Activated naive CD8-positive, alpha-beta T cell treated with anti-CD3 and anti-CD28 coated beads, Interleukin-2, amount 50 U/mL, for 24 hours (primary cell): ENCODE measurements around the gene RHEB.
A peak's percentile ranks its signal among the peaks of the same experiment; 100 is the strongest.

ENCODE experiments used
- ATAC-seq: fragments of 150-1000 bp; cut with Tn5 transposase; one replicate; pipeline ENCODE4 v1.10.0; 2021
- DNase-seq: peaks from one replicate; pipeline ENCODE4 v3.0.0; 2021
- H3K27ac Mint-ChIP-seq: one replicate; pipeline ENCODE4 v1.8.0; 2021; ENCODE audit warnings: mild to moderate bottlenecking, mixed read lengths
- H3K27me3 Mint-ChIP-seq: one replicate; pipeline ENCODE4 v1.8.0; 2021; ENCODE audit warnings: mixed read lengths
- H3K36me3 Mint-ChIP-seq: one replicate; pipeline ENCODE4 v1.8.0; 2021; ENCODE audit warnings: low read depth, mixed read lengths
- H3K4me1 Mint-ChIP-seq: one replicate; pipeline ENCODE4 v1.8.0; 2021; ENCODE audit warnings: mixed read lengths
- H3K4me3 Mint-ChIP-seq: one replicate; pipeline ENCODE4 v1.8.0; 2021; ENCODE audit warnings: mild to moderate bottlenecking, moderate library complexity, mixed read lengths
- H3K9me3 Mint-ChIP-seq: one replicate; pipeline ENCODE4 v1.8.0; 2021; ENCODE audit warnings: mixed read lengths

RHEB gene

GRCh38 chr7:151484971-151485707, 34.6 kb downstream of the RHEB start:
- DNase-seq (peak; percentile 12), ATAC-seq (peak; percentile 95)
- Mint-ChIP-seq H3K27ac (peak overlapping the region; percentile 49), H3K9me3 (no peaks in the 10 kb centered on the region), H3K27me3 (no peaks in the 10 kb centered on the region), H3K36me3 (peaks cover 53% of the 10 kb centered on the region), H3K4me3 (no peak overlapping the region), H3K4me1 (peaks cover 22% of the 10 kb centered on the region)

- H3K9me3 Mint-ChIP-seq: no peaks in the 10 kb centered on the region
- H3K36me3 Mint-ChIP-seq: peaks cover 57% of the 10 kb centered on the region
- DNase-seq (no peak), ATAC-seq (no peak)
- no peak overlapping the region for H3K27ac Mint-ChIP-seq
- H3K4me3 Mint-ChIP-seq: no peak overlapping the region
- peaks cover 22% of the 10 kb centered on the region for H3K4me1 Mint-ChIP-seq
- no peaks in the 10 kb centered on the region for H3K27me3 Mint-ChIP-seq
Measured at GRCh38 chr7:151483711-151483983, 36.0 kb downstream of the RHEB start.

- Mint-ChIP-seq H3K27ac (no peak overlapping the region), H3K36me3 (peaks cover 52% of the 10 kb centered on the region), H3K9me3 (no peaks in the 10 kb centered on the region), H3K4me3 (no peak overlapping the region), H3K27me3 (no peaks in the 10 kb centered on the region), H3K4me1 (peaks cover 22% of the 10 kb centered on the region)
- no peak for ATAC-seq
- no peak for DNase-seq
Measured at GRCh38 chr7:151482883-151483710, 36.6 kb downstream of the RHEB start.

GRCh38 chr7:151481650-151482505, 37.8 kb downstream of the RHEB start:
- no peak for ATAC-seq
- Mint-ChIP-seq H3K36me3 (peaks cover 53% of the 10 kb centered on the region), H3K27me3 (no peaks in the 10 kb centered on the region), H3K27ac (no peak overlapping the region), H3K4me1 (peaks cover 22% of the 10 kb centered on the region), H3K4me3 (no peak overlapping the region), H3K9me3 (no peaks in the 10 kb centered on the region)
- DNase-seq: no peak

- H3K27me3 Mint-ChIP-seq: no peaks in the 10 kb centered on the region
- ATAC-seq: no peak
Measured at GRCh38 chr7:151477867-151478266, 41.8 kb downstream of the RHEB start.

GRCh38 chr7:151472644-151473380, 46.9 kb downstream of the RHEB start:
- H3K27me3 Mint-ChIP-seq: no peaks in the 10 kb centered on the region
- DNase-seq (no peak), ATAC-seq (no peak)
- H3K27ac Mint-ChIP-seq: peak overlapping the region; percentile 73
- H3K4me1 Mint-ChIP-seq: peaks cover 37% of the 10 kb centered on the region
- no peak overlapping the region for H3K4me3 Mint-ChIP-seq
- no peaks in the 10 kb centered on the region for H3K9me3 Mint-ChIP-seq
- peaks cover 63% of the 10 kb centered on the region for H3K36me3 Mint-ChIP-seq

More at GRCh38 chr7:151477867-151478266, 41.8 kb downstream of the RHEB start:
- H3K27ac Mint-ChIP-seq: no peak overlapping the region
- H3K36me3 Mint-ChIP-seq: peaks cover 37% of the 10 kb centered on the region
- peaks cover 12% of the 10 kb centered on the region for H3K4me1 Mint-ChIP-seq
- no peak overlapping the region for H3K4me3 Mint-ChIP-seq
- DNase-seq: no peak
- H3K9me3 Mint-ChIP-seq: no peaks in the 10 kb centered on the region

- peaks cover 73% of the 10 kb centered on the region for H3K36me3 Mint-ChIP-seq
- H3K4me3 Mint-ChIP-seq: no peak overlapping the region
- no peaks in the 10 kb centered on the region for H3K27me3 Mint-ChIP-seq
- peaks cover 37% of the 10 kb centered on the region for H3K4me1 Mint-ChIP-seq
- ATAC-seq (no peak), DNase-seq (no peak)
- H3K27ac Mint-ChIP-seq: no peak overlapping the region
- no peaks in the 10 kb centered on the region for H3K9me3 Mint-ChIP-seq
Measured at GRCh38 chr7:151470711-151471110, 49.0 kb downstream of the RHEB start.

GRCh38 chr7:151469281-151469680, 50.4 kb downstream of the RHEB start:
- ATAC-seq (no peak), DNase-seq (no peak)
- Mint-ChIP-seq H3K36me3 (peaks cover 83% of the 10 kb centered on the region), H3K27ac (no peak overlapping the region), H3K27me3 (no peaks in the 10 kb centered on the region), H3K9me3 (peaks cover 5% of the 10 kb centered on the region), H3K4me1 (peaks cover 37% of the 10 kb centered on the region), H3K4me3 (no peak overlapping the region)

- Mint-ChIP-seq H3K36me3 (peaks cover 85% of the 10 kb centered on the region), H3K4me1 (peaks cover 32% of the 10 kb centered on the region), H3K27ac (peak overlapping the region; percentile 61), H3K27me3 (no peaks in the 10 kb centered on the region), H3K9me3 (peaks cover 12% of the 10 kb centered on the region), H3K4me3 (no peak overlapping the region)
- DNase-seq (no peak), ATAC-seq (no peak)
Measured at GRCh38 chr7:151468217-151469018, 51.3 kb downstream of the RHEB start.

- Mint-ChIP-seq H3K36me3 (peaks cover 74% of the 10 kb centered on the region), H3K4me1 (peaks cover 9% of the 10 kb centered on the region), H3K4me3 (no peak overlapping the region), H3K9me3 (peaks cover 25% of the 10 kb centered on the region), H3K27me3 (peaks cover 4% of the 10 kb centered on the region), H3K27ac (no peak overlapping the region)
- ATAC-seq (no peak), DNase-seq (no peak)
Measured at GRCh38 chr7:151465169-151465568, 54.5 kb downstream of the RHEB start.

GRCh38 chr7:151462306-151462779, 57.4 kb downstream of the RHEB start:
- Mint-ChIP-seq H3K27me3 (peaks cover 6% of the 10 kb centered on the region), H3K36me3 (peaks cover 47% of the 10 kb centered on the region), H3K9me3 (peaks cover 25% of the 10 kb centered on the region), H3K4me3 (no peak overlapping the region), H3K27ac (no peak overlapping the region), H3K4me1 (no peaks in the 10 kb centered on the region)
- ATAC-seq: no peak
- DNase-seq: no peak

GRCh38 chr7:151461942-151462230, 57.8 kb downstream of the RHEB start:
- Mint-ChIP-seq H3K9me3 (peaks cover 25% of the 10 kb centered on the region), H3K36me3 (peaks cover 42% of the 10 kb centered on the region)
- no peak for ATAC-seq

GRCh38 chr7:151461096-151461941, 58.4 kb downstream of the RHEB start:
- Mint-ChIP-seq H3K27ac (no peak overlapping the region), H3K27me3 (peaks cover 6% of the 10 kb centered on the region), H3K4me3 (no peak overlapping the region), H3K9me3 (peaks cover 25% of the 10 kb centered on the region), H3K4me1 (no peaks in the 10 kb centered on the region), H3K36me3 (peaks cover 41% of the 10 kb centered on the region)
- DNase-seq: no peak
- ATAC-seq: no peak

More at GRCh38 chr7:151461942-151462230, 57.8 kb downstream of the RHEB start:
- DNase-seq: no peak
- H3K27ac Mint-ChIP-seq: no peak overlapping the region
- no peak overlapping the region for H3K4me3 Mint-ChIP-seq
- no peaks in the 10 kb centered on the region for H3K4me1 Mint-ChIP-seq
- peaks cover 6% of the 10 kb centered on the region for H3K27me3 Mint-ChIP-seq
